Neural cell (in vitro differentiated cells): ENCODE results near the gene CYP26B1.

Experiments
- CTCF ChIP-seq: fragments of 450-650 bp; IDR thresholded peaks from 2 replicates; pipeline ENCODE4 v1.5.1; 2014; ENCODE audit warnings: antibody characterized with exemption, mild to moderate bottlenecking, moderate library complexity; ENCODE audit not compliant: poor library complexity, severe bottlenecking
- EP300 ChIP-seq: fragments of 450-650 bp; conservative IDR thresholded peaks from 2 replicates; pipeline ENCODE4 v1.6.1; 2014; ENCODE audit warnings: antibody characterized with exemption, mild to moderate bottlenecking, moderate library complexity; ENCODE audit not compliant: poor library complexity, severe bottlenecking
- EZH2 ChIP-seq: fragments of 200-600, 300-800 bp; shearing (Covaris generic), sonication (generic); IDR thresholded peaks from 2 replicates; pipeline ENCODE4 v1.6.1; 2014; ENCODE audit warnings: antibody characterized with exemption, low read length, borderline replicate concordance, mild to moderate bottlenecking; ENCODE audit not compliant: insufficient read depth, poor library complexity, severe bottlenecking
- MXI1 ChIP-seq: fragments of 450-650 bp; conservative IDR thresholded peaks from 2 replicates; pipeline ENCODE4 v1.6.1; 2014; ENCODE audit warnings: antibody characterized with exemption, mild to moderate bottlenecking; ENCODE audit not compliant: poor library complexity, severe bottlenecking
- POLR2AphosphoS5 ChIP-seq: IDR thresholded peaks from 2 replicates; pipeline ENCODE4 v1.6.1; 2012
- RAD21 ChIP-seq: fragments of 450-650 bp; conservative IDR thresholded peaks from 2 replicates; pipeline ENCODE4 v1.6.1; 2014; ENCODE audit warnings: antibody characterized with exemption, mild to moderate bottlenecking, moderate library complexity
- REST ChIP-seq: IDR thresholded peaks from 2 replicates; pipeline ENCODE4 v1.6.1; 2012; ENCODE audit warnings: borderline replicate concordance
- SMC3 ChIP-seq: fragments of 450-650 bp; conservative IDR thresholded peaks from 2 replicates; pipeline ENCODE4 v1.6.1; 2014; ENCODE audit warnings: antibody characterized with exemption, mild to moderate bottlenecking, moderate library complexity; ENCODE audit not compliant: poor library complexity
- TAF1 ChIP-seq: IDR thresholded peaks from 2 replicates; pipeline ENCODE4 v1.6.1; 2012; ENCODE audit warnings: low read depth

GRCh38 chr2:72139874-72140620 lies 7.6 kb downstream of the CYP26B1 start:
- TF ChIP-seq CTCF = no peak
- TF ChIP-seq RAD21 = no peak
- TF ChIP-seq EZH2 = no peak
- no peak for TF ChIP-seq EP300
- no peak for TF ChIP-seq MXI1
- no peak for TF ChIP-seq SMC3
- no peak for TF ChIP-seq POLR2AphosphoS5
- TF ChIP-seq REST = no peak
- no peak for TF ChIP-seq TAF1
